ENCODE results near the gene ATP1A3. TPM values are rescaled to one million over a fixed set of nuclear protein-coding genes. Genes with fewer than 3 reads are reported as not detected.

The ATP1A3 gene
- total RNA-seq, 1 experiment from 2014 or later: 34.2 TPM

DNA sequence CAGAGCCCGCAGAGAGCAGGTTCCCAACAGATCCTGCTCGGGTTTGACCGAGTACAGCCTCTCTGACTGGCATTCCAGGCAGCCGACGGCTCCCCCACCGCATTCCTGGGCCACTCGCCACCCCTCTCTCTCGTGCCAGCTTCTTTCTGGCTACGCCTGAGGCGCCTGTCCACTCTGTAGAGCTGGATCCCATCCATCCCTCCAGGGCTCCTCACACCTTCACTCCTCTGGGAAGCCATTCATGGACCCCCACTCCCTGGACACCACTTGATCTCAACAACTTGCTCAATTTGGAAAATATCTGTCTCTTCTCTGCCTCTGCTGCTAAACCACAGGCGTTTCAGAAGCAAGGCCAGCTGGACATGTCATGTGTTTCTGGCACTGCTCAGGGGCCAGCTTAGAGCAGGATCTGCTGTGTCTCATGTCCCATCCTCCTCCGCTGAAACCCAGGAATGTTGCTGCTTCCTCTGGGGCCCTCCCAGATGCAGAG is 30.6 kb upstream of the ATP1A3 start:
- Mint-ChIP-seq H3K27ac (no peak overlapping the region), H3K4me3 (no peak overlapping the region), H3K36me3 (peaks cover 27% of the 10 kb centered on the region), H3K9me3 (no peaks in the 10 kb centered on the region), H3K4me1 (peaks cover 7% of the 10 kb centered on the region), H3K27me3 (ENCODE audit: low read depth) (no peaks in the 10 kb centered on the region)
- CTCF ChIA-PET: interaction anchor here (1.9 to 2.6 kb wide), 2 partner anchors 10 to 13 kb away, joined by 11 to 22 read pairs; no protein-coding TSS in a partner anchor
- POLR2A ChIA-PET: interaction anchor here (0.5 kb wide), 1 partner anchor 1477 kb away, joined by 9 read pairs; no protein-coding TSS in a partner anchor
- TF ChIP-seq NFATC4 (CRISPR knock-in tag; IDR thresholded peaks at IDR 0.05) (no peak), ZNF219 (CRISPR knock-in tag; IDR thresholded peaks at IDR 0.05; ENCODE audit: borderline replicate concordance) (no peak), HMGA2 (CRISPR knock-in tag; IDR thresholded peaks at IDR 0.05) (no peak), FOXK1 (CRISPR knock-in tag; IDR thresholded peaks at IDR 0.05) (no peak)
- TF ChIP-seq, protein P1, sequence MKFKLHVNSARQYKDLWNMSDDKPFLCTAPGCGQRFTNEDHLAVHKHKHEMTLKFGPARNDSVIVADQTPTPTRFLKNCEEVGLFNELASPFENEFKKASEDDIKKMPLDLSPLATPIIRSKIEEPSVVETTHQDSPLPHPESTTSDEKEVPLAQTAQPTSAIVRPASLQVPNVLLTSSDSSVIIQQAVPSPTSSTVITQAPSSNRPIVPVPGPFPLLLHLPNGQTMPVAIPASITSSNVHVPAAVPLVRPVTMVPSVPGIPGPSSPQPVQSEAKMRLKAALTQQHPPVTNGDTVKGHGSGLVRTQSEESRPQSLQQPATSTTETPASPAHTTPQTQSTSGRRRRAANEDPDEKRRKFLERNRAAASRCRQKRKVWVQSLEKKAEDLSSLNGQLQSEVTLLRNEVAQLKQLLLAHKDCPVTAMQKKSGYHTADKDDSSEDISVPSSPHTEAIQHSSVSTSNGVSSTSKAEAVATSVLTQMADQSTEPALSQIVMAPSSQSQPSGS (CRISPR knock-in tag; IDR thresholded peaks at IDR 0.05; ENCODE audit: borderline replicate concordance, low read depth): no peak
- TF ChIP-seq, protein P2, sequence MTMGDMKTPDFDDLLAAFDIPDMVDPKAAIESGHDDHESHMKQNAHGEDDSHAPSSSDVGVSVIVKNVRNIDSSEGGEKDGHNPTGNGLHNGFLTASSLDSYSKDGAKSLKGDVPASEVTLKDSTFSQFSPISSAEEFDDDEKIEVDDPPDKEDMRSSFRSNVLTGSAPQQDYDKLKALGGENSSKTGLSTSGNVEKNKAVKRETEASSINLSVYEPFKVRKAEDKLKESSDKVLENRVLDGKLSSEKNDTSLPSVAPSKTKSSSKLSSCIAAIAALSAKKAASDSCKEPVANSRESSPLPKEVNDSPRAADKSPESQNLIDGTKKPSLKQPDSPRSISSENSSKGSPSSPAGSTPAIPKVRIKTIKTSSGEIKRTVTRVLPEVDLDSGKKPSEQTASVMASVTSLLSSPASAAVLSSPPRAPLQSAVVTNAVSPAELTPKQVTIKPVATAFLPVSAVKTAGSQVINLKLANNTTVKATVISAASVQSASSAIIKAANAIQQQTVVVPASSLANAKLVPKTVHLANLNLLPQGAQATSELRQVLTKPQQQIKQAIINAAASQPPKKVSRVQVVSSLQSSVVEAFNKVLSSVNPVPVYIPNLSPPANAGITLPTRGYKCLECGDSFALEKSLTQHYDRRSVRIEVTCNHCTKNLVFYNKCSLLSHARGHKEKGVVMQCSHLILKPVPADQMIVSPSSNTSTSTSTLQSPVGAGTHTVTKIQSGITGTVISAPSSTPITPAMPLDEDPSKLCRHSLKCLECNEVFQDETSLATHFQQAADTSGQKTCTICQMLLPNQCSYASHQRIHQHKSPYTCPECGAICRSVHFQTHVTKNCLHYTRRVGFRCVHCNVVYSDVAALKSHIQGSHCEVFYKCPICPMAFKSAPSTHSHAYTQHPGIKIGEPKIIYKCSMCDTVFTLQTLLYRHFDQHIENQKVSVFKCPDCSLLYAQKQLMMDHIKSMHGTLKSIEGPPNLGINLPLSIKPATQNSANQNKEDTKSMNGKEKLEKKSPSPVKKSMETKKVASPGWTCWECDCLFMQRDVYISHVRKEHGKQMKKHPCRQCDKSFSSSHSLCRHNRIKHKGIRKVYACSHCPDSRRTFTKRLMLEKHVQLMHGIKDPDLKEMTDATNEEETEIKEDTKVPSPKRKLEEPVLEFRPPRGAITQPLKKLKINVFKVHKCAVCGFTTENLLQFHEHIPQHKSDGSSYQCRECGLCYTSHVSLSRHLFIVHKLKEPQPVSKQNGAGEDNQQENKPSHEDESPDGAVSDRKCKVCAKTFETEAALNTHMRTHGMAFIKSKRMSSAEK (CRISPR knock-in tag; IDR thresholded peaks at IDR 0.05; ENCODE audit: borderline replicate concordance): no peak
- no peak for ATAC-seq
- no peak for DNase-seq (ENCODE audit: low spot score)

DNA sequence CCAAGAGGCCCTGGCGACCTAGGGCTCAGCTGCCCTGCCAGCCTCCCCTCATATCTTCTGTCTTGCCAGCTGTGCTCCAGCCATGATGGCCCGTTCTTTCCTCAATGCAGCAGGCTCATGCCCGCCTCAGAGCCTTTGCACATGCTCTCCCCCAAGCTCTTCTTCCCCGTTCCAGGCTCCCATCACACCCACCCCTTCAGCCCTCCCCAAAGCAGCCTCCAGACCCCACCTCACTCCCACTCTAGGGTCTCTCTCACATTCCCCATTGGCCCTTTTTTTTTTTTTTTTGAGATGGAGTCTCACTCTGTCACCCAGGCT is 29.9 kb upstream of the ATP1A3 start:
- DNase-seq (ENCODE audit: low spot score) (no peak), ATAC-seq (no peak)
- H3K4me1 Mint-ChIP-seq: peaks cover 5% of the 10 kb centered on the region
- no peaks in the 10 kb centered on the region for H3K27me3 Mint-ChIP-seq (ENCODE audit: low read depth)
- no peaks in the 10 kb centered on the region for H3K9me3 Mint-ChIP-seq
- no peak overlapping the region for H3K4me3 Mint-ChIP-seq
- H3K27ac Mint-ChIP-seq: no peak overlapping the region
- H3K36me3 Mint-ChIP-seq: peaks cover 32% of the 10 kb centered on the region
- ChIA-PET CTCF (interaction anchor here (0.7 to 2.6 kb wide), 10 partner anchors 8 to 50 kb away, joined by 3 to 22 read pairs (median 6); no protein-coding TSS in a partner anchor), POLR2A (no interaction called here)
- TF ChIP-seq ZNF396 (CRISPR knock-in tag; IDR thresholded peaks at IDR 0.05; ENCODE audit: borderline replicate concordance): no peak
- TF ChIP-seq TEAD1 (CRISPR knock-in tag; IDR thresholded peaks at IDR 0.05): no peak
- TF ChIP-seq SP1 (CRISPR knock-in tag; conservative IDR thresholded peaks at IDR 0.05): no peak
- TF ChIP-seq TP53 (CRISPR knock-in tag; IDR thresholded peaks at IDR 0.05): no peak
- TF ChIP-seq CREM (CRISPR knock-in tag; IDR thresholded peaks at IDR 0.05): no peak
- TF ChIP-seq ATF1 (CRISPR knock-in tag; IDR thresholded peaks at IDR 0.05): no peak
- TF ChIP-seq, protein P3, sequence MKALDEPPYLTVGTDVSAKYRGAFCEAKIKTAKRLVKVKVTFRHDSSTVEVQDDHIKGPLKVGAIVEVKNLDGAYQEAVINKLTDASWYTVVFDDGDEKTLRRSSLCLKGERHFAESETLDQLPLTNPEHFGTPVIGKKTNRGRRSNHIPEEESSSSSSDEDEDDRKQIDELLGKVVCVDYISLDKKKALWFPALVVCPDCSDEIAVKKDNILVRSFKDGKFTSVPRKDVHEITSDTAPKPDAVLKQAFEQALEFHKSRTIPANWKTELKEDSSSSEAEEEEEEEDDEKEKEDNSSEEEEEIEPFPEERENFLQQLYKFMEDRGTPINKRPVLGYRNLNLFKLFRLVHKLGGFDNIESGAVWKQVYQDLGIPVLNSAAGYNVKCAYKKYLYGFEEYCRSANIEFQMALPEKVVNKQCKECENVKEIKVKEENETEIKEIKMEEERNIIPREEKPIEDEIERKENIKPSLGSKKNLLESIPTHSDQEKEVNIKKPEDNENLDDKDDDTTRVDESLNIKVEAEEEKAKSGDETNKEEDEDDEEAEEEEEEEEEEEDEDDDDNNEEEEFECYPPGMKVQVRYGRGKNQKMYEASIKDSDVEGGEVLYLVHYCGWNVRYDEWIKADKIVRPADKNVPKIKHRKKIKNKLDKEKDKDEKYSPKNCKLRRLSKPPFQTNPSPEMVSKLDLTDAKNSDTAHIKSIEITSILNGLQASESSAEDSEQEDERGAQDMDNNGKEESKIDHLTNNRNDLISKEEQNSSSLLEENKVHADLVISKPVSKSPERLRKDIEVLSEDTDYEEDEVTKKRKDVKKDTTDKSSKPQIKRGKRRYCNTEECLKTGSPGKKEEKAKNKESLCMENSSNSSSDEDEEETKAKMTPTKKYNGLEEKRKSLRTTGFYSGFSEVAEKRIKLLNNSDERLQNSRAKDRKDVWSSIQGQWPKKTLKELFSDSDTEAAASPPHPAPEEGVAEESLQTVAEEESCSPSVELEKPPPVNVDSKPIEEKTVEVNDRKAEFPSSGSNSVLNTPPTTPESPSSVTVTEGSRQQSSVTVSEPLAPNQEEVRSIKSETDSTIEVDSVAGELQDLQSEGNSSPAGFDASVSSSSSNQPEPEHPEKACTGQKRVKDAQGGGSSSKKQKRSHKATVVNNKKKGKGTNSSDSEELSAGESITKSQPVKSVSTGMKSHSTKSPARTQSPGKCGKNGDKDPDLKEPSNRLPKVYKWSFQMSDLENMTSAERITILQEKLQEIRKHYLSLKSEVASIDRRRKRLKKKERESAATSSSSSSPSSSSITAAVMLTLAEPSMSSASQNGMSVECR (CRISPR knock-in tag; IDR thresholded peaks at IDR 0.05; ENCODE audit: borderline replicate concordance): no peak
- TF ChIP-seq GRHL2 (CRISPR knock-in tag; IDR thresholded peaks at IDR 0.05; ENCODE audit: insufficient replicate concordance, severe bottlenecking): no peak
- no peak for TF ChIP-seq FOXP1 (CRISPR knock-in tag; IDR thresholded peaks at IDR 0.05; ENCODE audit: borderline replicate concordance)
- TF ChIP-seq SMAD4 (CRISPR knock-in tag; IDR thresholded peaks at IDR 0.05): no peak
- TF ChIP-seq, protein P4, sequence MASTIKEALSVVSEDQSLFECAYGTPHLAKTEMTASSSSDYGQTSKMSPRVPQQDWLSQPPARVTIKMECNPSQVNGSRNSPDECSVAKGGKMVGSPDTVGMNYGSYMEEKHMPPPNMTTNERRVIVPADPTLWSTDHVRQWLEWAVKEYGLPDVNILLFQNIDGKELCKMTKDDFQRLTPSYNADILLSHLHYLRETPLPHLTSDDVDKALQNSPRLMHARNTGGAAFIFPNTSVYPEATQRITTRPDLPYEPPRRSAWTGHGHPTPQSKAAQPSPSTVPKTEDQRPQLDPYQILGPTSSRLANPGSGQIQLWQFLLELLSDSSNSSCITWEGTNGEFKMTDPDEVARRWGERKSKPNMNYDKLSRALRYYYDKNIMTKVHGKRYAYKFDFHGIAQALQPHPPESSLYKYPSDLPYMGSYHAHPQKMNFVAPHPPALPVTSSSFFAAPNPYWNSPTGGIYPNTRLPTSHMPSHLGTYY (CRISPR knock-in tag; IDR thresholded peaks at IDR 0.05): no peak

Data from WTC11 (cell line).